GDM1 (cell line): ENCODE data around the gene CDH1.

Source experiments
- DNase-seq: peaks from one replicate; lab custom pipeline; 2025; lab: John Stamatoyannopoulos, UW

The CDH1 gene

GRCh38 chr16:68732042-68732680, 4.9 kb upstream of the CDH1 start:
- no peak for DNase-seq

DNA sequence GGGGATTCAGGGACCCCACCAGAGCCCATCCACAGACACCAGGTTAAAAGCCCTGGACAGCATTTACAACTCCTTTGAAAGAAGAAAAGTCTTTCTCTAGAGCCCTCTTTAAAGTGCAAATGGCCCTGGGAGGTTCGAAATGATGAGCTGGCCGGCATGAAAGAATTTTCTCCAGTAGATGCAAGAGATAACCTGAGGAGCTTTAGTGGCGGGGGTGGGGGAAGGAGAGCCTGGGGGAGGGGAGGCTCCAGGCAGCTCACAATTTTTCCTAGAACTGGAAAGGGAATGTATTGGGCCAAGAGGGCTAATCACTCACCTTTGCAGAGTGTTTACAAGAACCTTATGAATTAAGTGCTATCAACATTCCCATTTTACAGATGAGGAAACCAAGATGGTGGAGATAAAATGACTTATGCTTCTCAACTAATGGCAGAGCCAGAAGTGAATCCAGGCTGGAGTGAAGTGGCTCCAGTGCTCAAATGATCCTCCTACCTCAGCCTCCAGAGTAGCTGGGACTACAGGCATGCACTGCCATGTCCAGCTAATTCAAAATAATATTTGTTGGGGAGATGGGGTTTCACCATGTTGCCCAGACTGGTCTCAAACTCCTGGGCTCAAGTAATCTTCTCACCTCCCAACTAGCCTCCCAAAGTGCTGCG, 4.2 kb upstream of the CDH1 start:
- no peak for DNase-seq

- no peak for DNase-seq
These were observed 3.5 kb upstream of the CDH1 start for GRCh38 chr16:68733570-68733969.

- DNase-seq: no peak
These were observed 2.3 kb upstream of the CDH1 start for GRCh38 chr16:68734782-68735181.

DNA sequence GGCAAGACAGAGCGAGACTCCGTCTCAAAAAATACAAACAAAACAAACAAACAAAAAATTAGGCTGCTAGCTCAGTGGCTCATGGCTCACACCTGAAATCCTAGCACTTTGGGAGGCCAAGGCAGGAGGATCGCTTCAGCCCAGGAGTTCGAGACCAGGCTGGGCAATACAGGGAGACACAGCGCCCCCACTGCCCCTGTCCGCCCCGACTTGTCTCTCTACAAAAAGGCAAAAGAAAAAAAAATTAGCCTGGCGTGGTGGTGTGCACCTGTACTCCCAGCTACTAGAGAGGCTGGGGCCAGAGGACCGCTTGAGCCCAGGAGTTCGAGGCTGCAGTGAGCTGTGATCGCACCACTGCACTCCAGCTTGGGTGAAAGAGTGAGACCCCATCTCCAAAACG, 531 bp upstream of the CDH1 start:
- DNase-seq: no peak

- no peak for DNase-seq
These were observed 888 bp downstream of the CDH1 start for GRCh38 chr16:68737730-68738629.

- DNase-seq: no peak
These were observed 3.0 kb downstream of the CDH1 start for GRCh38 chr16:68739964-68740627.

DNA sequence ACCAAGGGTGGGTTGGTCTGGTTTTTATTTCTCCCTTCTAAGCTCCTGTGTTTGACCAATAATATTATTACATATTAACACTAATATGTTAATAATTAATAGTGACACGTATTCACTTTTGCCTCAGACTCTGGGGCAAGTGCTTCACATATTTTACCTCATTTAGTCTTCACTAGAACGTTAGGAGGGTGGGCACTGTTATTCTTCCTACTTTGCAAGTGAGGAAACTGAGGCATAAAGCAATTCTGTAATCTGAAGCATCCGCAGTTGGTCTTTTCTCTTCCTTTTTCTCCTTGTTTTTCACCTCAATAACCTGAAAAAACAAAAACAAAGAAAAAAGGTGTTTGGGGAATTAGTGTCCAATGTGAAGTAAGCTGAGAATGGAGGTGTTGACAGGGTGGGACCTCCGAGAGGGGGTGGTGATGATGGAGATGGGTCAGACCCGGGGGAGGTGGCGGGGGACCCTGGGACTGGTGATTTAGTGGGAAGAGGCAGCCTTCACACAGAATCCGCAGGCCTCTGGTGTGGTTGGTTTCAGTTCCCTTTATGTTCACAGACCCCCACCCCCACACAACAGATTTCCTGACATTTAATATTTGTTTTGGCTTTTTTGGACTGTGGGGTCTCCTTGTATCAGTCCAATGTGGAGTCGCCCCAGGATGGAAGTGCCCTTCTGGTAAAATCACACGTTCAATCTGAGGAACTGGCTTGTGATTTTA, 3.7 kb downstream of the CDH1 start:
- DNase-seq: no peak

GRCh38 chr16:68743664-68744063, 6.6 kb downstream of the CDH1 start:
- no peak for DNase-seq

GRCh38 chr16:68744744-68745280, 7.7 kb downstream of the CDH1 start:
- no peak for DNase-seq

DNA sequence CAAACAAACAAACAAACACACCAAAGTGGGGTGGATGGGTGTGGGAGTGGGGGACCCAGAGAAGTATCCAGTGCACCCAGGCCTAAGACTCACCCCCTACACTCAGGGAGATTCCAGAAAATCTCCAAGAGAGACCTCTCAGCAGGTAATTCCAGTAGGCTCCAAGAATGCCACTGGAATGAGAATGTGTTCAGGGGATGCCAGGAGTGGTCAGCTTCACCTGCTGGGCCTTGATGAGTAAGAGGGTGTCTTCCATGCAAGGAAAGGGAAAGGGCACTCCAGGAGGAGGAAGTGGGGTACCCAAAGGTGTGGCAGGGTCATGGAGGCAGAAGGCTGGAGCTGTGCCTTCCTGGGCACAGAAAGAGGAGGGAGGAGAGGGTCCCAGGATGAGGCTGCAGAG, 9.9 kb downstream of the CDH1 start:
- no peak for DNase-seq

- no peak for DNase-seq
These were observed 12.3 kb downstream of the CDH1 start for GRCh38 chr16:68749432-68749831.

GRCh38 chr16:68750193-68750695, 13.2 kb downstream of the CDH1 start:
- DNase-seq: no peak

DNA sequence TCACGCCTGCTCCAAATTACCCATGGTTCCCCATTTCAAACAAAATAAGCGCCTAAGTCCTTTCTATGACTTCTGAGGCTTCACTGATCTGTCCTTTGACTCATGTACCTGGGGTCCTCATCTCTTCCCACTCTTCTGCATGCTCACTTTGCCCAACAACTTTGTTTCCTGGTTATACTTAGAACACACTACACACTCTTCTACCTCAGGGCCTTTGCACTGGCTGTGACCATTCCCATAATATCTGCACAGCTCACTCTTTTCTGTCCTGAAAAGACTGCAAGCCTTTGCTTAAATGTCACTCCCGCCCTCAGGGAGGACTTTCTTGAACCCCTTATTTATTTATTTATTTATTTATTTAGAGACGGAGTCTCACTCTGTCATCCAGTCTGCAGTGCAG, 14.1 kb downstream of the CDH1 start:
- no peak for DNase-seq

GRCh38 chr16:68752602-68753001, 15.5 kb downstream of the CDH1 start:
- DNase-seq: no peak

DNA sequence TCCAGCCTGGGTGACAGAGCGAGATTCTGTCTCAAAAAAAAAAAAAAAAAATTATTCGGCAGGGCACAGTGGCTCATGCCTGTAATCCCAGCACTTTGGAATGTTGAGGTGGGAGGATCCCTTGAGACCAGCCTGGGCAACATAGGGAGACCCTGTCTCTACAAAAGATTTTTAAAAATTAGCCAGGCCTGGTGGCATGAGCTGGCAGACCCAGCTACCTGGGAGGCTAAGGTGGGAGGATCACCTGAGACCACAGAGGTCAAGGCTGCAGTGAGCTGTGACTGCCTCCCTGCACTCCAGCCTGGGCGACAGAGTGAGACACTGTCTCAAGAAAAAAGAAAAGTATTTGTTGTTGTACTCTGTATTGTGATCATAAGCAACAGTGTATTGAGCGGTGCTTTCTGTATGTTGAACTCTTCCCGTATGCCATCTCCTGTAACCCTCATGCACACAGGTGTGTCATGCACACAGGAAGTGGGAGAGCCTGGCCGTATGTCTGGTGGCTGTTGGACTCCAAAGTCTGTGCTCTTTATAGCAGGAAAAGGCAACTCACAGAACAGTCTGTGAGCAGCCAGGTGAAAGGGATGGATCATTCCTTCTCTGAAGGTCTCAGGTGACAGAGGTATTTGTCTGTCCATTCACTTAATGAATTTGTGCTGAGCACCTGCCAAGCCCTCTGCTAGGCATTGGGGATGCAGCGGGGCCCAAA, 17.1 kb downstream of the CDH1 start:
- no peak for DNase-seq

DNA sequence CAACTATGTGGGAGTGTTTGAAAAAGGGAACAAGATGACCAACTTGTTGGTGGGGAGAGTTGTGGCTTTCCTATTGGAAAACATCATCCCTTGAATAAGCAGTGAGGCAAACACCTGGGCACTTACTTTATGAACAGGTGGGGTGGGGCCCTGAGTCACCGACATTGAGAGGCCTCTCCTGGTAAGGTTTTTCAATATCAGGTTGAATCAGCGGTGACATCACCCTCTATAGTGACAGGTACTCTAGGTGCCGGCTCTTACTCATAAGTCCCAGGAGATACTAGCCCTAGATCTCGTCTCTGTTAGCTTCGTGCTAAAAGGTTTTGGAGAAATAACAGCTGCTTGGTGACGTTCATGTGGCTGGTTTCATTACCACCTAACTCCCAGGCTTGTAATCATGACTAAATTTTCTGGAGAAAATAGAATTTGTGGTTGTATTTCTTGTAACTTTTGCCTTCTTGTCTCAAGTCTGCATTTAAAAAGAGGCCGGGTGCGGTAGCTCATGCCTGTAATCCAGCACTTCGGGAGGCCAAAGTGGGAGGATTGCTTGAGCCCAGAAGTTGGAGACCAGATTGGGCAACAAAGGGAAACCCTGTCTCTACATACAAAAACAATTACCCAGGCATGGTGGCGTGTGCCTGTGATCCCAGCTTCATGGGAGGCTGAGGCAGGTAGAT, 19.3 kb downstream of the CDH1 start:
- no peak for DNase-seq

DNA sequence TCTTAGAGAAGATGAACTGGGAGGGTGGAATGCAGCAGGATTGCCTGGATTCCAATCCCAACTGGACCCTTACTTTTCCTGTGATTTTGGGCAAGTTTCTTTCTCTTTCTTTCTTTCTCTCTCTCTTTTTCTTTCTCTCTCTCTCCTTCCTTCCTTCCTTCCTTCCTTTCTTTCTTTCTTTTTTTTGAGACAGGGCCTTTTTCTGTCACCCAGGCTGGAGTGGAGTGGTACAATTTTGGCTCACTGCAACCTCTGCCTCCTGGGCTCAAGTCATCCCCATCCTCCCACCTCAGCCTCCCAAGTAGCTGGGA, 20.5 kb downstream of the CDH1 start:
- no peak for DNase-seq

DNA sequence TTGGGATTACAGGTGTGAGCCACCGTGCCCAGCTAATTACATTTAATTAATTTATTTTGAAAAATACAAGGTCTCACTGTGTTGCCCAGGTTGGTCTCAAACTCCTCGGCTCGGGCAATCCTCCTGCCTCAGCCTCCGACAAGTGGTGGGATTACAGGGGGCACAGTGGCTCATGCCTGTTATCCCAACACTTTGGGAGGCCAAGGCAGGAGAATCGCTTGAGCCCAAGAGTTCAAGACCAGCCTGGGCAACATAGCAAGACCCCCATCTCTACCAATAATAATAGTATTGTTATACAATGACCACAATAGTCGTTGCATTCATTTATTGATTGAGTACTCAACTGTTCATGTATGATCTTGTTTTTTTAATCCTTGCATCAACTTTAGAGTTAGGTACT, 22.0 kb downstream of the CDH1 start:
- no peak for DNase-seq

GRCh38 chr16:68760671-68761275, 23.7 kb downstream of the CDH1 start:
- DNase-seq: no peak
